ENCODE data around the gene GRM8.

DNA sequence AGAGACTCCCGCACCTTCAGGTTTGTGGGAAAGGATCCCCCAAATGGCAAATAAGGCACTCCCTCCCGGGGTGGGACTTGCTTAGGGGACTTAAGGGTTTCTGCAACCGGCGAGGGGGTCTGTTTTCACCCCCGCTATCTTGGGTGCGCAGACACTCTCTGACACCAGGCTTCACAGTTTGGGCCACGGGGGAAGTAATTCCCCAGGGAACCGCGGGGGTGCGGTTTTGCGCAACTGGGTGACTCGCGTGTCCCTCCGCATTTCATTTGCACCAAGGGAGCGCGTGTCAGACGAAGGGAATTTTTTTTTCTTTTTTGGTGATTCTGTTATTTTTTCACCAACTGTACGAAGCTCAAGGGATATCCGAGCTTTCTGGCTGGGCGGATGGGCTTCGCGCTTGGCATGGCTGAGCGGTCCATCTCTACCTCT is 1.7 kb downstream of the GRM8 start:
- TF ChIP-seq, protein P1, sequence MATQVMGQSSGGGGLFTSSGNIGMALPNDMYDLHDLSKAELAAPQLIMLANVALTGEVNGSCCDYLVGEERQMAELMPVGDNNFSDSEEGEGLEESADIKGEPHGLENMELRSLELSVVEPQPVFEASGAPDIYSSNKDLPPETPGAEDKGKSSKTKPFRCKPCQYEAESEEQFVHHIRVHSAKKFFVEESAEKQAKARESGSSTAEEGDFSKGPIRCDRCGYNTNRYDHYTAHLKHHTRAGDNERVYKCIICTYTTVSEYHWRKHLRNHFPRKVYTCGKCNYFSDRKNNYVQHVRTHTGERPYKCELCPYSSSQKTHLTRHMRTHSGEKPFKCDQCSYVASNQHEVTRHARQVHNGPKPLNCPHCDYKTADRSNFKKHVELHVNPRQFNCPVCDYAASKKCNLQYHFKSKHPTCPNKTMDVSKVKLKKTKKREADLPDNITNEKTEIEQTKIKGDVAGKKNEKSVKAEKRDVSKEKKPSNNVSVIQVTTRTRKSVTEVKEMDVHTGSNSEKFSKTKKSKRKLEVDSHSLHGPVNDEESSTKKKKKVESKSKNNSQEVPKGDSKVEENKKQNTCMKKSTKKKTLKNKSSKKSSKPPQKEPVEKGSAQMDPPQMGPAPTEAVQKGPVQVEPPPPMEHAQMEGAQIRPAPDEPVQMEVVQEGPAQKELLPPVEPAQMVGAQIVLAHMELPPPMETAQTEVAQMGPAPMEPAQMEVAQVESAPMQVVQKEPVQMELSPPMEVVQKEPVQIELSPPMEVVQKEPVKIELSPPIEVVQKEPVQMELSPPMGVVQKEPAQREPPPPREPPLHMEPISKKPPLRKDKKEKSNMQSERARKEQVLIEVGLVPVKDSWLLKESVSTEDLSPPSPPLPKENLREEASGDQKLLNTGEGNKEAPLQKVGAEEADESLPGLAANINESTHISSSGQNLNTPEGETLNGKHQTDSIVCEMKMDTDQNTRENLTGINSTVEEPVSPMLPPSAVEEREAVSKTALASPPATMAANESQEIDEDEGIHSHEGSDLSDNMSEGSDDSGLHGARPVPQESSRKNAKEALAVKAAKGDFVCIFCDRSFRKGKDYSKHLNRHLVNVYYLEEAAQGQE (IDR thresholded peaks at IDR 0.05; ENCODE audit: borderline replicate concordance), result no peak
- TF ChIP-seq, protein P2, sequence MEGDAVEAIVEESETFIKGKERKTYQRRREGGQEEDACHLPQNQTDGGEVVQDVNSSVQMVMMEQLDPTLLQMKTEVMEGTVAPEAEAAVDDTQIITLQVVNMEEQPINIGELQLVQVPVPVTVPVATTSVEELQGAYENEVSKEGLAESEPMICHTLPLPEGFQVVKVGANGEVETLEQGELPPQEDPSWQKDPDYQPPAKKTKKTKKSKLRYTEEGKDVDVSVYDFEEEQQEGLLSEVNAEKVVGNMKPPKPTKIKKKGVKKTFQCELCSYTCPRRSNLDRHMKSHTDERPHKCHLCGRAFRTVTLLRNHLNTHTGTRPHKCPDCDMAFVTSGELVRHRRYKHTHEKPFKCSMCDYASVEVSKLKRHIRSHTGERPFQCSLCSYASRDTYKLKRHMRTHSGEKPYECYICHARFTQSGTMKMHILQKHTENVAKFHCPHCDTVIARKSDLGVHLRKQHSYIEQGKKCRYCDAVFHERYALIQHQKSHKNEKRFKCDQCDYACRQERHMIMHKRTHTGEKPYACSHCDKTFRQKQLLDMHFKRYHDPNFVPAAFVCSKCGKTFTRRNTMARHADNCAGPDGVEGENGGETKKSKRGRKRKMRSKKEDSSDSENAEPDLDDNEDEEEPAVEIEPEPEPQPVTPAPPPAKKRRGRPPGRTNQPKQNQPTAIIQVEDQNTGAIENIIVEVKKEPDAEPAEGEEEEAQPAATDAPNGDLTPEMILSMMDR (IDR thresholded peaks at IDR 0.05; ENCODE audit: poor library complexity, severe bottlenecking), result no peak
- no peak for TF ChIP-seq EZH2 (IDR thresholded peaks at IDR 0.05; ENCODE audit: borderline replicate concordance, insufficient read depth, low read length, poor library complexity, severe bottlenecking)
- TF ChIP-seq POLR2AphosphoS5 (IDR thresholded peaks at IDR 0.05), result no peak
- no peak for TF ChIP-seq EP300 (conservative IDR thresholded peaks at IDR 0.05; ENCODE audit: poor library complexity, severe bottlenecking)
- TF ChIP-seq SMC3 (conservative IDR thresholded peaks at IDR 0.05; ENCODE audit: poor library complexity), result no peak
- no peak for TF ChIP-seq RAD21 (conservative IDR thresholded peaks at IDR 0.05)

Measured in neural cell (in vitro differentiated cells).